IMR-90 (cell line): ENCODE measurements around the gene RPS6KA4. TPM values are rescaled to one million over a fixed set of nuclear protein-coding genes. Genes with fewer than 3 reads are reported as not detected.

Source experiments
- ATAC-seq: fragments of 200-7000 bp; cut with Tn5 transposase; 2 replicates; pipeline ENCODE4 v1.9.1; 2020; ENCODE audit warnings: low read depth, mild to moderate bottlenecking, moderate library complexity
- BruUV-seq: library from RNA; stranded (reverse); fragments of 400-500 nt; replicated peaks from 2 replicates; lab custom pipeline; 2021; lab: Mats Ljungman, UMichigan
- CTCF ChIA-PET: fragments of 300-600 bp; formaldehyde crosslinking; extraction: SDS; loops from one replicate; lab custom pipeline; 2021; ENCODE audit warnings: antibody characterized with exemption; lab: Yijun Ruan, JAX
- POLR2A ChIA-PET: fragments of 300-600 bp; sonication (Branson Sonifier 250); formaldehyde crosslinking; loops from one replicate; lab custom pipeline; 2022; ENCODE audit warnings: antibody characterized with exemption; ENCODE audit not compliant: unreplicated experiment; lab: Charles Lee
- DNase-seq: peaks from one replicate; pipeline ENCODE4 v3.0.0; 2013
- H2AFZ ChIP-seq: replicated peaks from 2 replicates; pipeline ENCODE3; 2013; ENCODE audit warnings: low read length, mild to moderate bottlenecking; ENCODE audit not compliant: poor library complexity
- H2AK5ac ChIP-seq: 2 replicates; pipeline ENCODE4 v1.6.1; 2013; ENCODE audit warnings: low read depth, low read length, inconsistent platforms
- H2AK9ac ChIP-seq: replicated peaks from 2 replicates; pipeline ENCODE3; 2013; ENCODE audit warnings: mild to moderate bottlenecking, low read depth, low read length, moderate library complexity; ENCODE audit not compliant: poor library complexity
- H2BK120ac ChIP-seq: 2 replicates; pipeline ENCODE4 v1.6.1; 2013; ENCODE audit warnings: low read depth, low read length, inconsistent platforms
- H2BK15ac ChIP-seq: 3 replicates; pipeline ENCODE4 v1.6.1; 2013; ENCODE audit warnings: low read depth, low read length, inconsistent platforms
- H2BK20ac ChIP-seq: 2 replicates; pipeline ENCODE4 v1.6.1; 2013; ENCODE audit warnings: low read depth, mild to moderate bottlenecking, inconsistent platforms, low read length, moderate library complexity
- H2BK5ac ChIP-seq: 2 replicates; pipeline ENCODE4 v1.6.1; 2013; ENCODE audit warnings: mild to moderate bottlenecking, low read depth, low read length, inconsistent platforms; ENCODE audit not compliant: poor library complexity, severe bottlenecking
- H3K14ac ChIP-seq: replicated peaks from 2 replicates; pipeline ENCODE4 v1.6.1; 2013; ENCODE audit warnings: low read depth, low read length, inconsistent platforms
- H3K18ac ChIP-seq: 2 replicates; pipeline ENCODE4 v1.6.1; 2013; ENCODE audit warnings: low read depth, low read length, control low read depth
- H3K23ac ChIP-seq: 2 replicates; pipeline ENCODE4 v1.6.1; 2013; ENCODE audit warnings: low read depth, low read length, inconsistent platforms
- H3K27ac ChIP-seq: 2 replicates; pipeline ENCODE4 v1.5.1; 2013; ENCODE audit warnings: mild to moderate bottlenecking, control low read depth, low read length; ENCODE audit not compliant: insufficient read depth
- H3K27me3 ChIP-seq: 2 replicates; pipeline ENCODE4 v1.6.1; 2013; ENCODE audit warnings: low read length; ENCODE audit not compliant: control insufficient read depth, insufficient read depth
- H3K36me3 ChIP-seq: 2 replicates; pipeline ENCODE4 v1.6.1; 2013; ENCODE audit warnings: low read length, mixed read lengths; ENCODE audit not compliant: control insufficient read depth, insufficient read depth
- H3K4ac ChIP-seq: 2 replicates; pipeline ENCODE4 v1.6.1; 2013; ENCODE audit warnings: low read depth, low read length, inconsistent platforms
- H3K4me1 ChIP-seq: 2 replicates; pipeline ENCODE4 v1.6.1; 2013; ENCODE audit warnings: low read length, mixed read lengths; ENCODE audit not compliant: control insufficient read depth, insufficient read depth
- H3K4me2 ChIP-seq: 2 replicates; pipeline ENCODE4 v1.6.1; 2013; ENCODE audit warnings: low read depth, mild to moderate bottlenecking, control low read depth, low read length, moderate library complexity
- H3K4me3 ChIP-seq: 2 replicates; pipeline ENCODE4 v1.5.1; 2013; ENCODE audit warnings: low read depth, mild to moderate bottlenecking, control low read depth, low read length, moderate library complexity; ENCODE audit not compliant: insufficient read depth
- H3K56ac ChIP-seq: 2 replicates; pipeline ENCODE4 v1.6.1; 2013; ENCODE audit warnings: low read length, inconsistent platforms; ENCODE audit not compliant: insufficient read depth; ENCODE audit errors: extremely low read depth
- H3K79me1 ChIP-seq, 2 experiments: 2 replicates each; pipeline ENCODE4 v1.6.1; 2013; ENCODE audit warnings: low read length in 2 of 2, inconsistent platforms in 1 of 2, low read depth in 1 of 2
- H3K9ac ChIP-seq: 2 replicates; pipeline ENCODE4 v1.6.1; 2013; ENCODE audit warnings: low read depth, low read length, control low read depth
- H3K9me1 ChIP-seq: 2 replicates; pipeline ENCODE4 v1.6.1; 2013; ENCODE audit warnings: low read length, inconsistent platforms; ENCODE audit not compliant: insufficient read depth
- H3K9me3 ChIP-seq: 2 replicates; pipeline ENCODE4 v1.6.1; 2013; ENCODE audit warnings: low read length; ENCODE audit not compliant: control insufficient read depth, insufficient read depth
- H4K20me1 ChIP-seq: 2 replicates; pipeline ENCODE4 v1.6.1; 2013; ENCODE audit warnings: low read length, inconsistent platforms; ENCODE audit not compliant: insufficient read depth
- H4K5ac ChIP-seq: 2 replicates; pipeline ENCODE4 v1.6.1; 2013; ENCODE audit warnings: mild to moderate bottlenecking, low read depth, low read length, control low read depth
- H4K8ac ChIP-seq, 2 experiments: 2 replicates each; pipeline ENCODE4 v1.6.1; 2013; ENCODE audit warnings: low read depth in 2 of 2, low read length in 2 of 2, control low read depth in 1 of 2, inconsistent platforms in 1 of 2
- H4K91ac ChIP-seq: 2 replicates; pipeline ENCODE4 v1.6.1; 2013; ENCODE audit warnings: low read depth, low read length, inconsistent platforms; ENCODE audit not compliant: insufficient read depth
- BHLHE40 ChIP-seq: fragments of 150-350 bp; IDR thresholded peaks from 2 replicates; pipeline ENCODE4 v1.6.1; 2016; ENCODE audit warnings: mild to moderate bottlenecking, low read depth, low read length
- ELK1 ChIP-seq: fragments of 150-350 bp; IDR thresholded peaks from 2 replicates; pipeline ENCODE4 v1.6.1; 2016; ENCODE audit warnings: low read depth, mild to moderate bottlenecking, low read length, moderate library complexity, borderline replicate concordance
- NFE2L2 ChIP-seq: fragments of 150-350 bp; IDR thresholded peaks from 2 replicates; pipeline ENCODE4 v1.6.1; 2016; ENCODE audit warnings: low read depth, mild to moderate bottlenecking, low read length
- POLR2A ChIP-seq: IDR thresholded peaks from 2 replicates; pipeline ENCODE4 v1.6.1; 2012; ENCODE audit warnings: mild to moderate bottlenecking, low read depth, low read length
- RFX5 ChIP-seq: IDR thresholded peaks from 2 replicates; pipeline ENCODE4 v1.8.0; 2012; ENCODE audit warnings: low read depth, mild to moderate bottlenecking, low read length, moderate library complexity
- WGBS, 2 experiments: methylation state at CpG; one replicate each; pipeline versions ENCODE4 v1.1.5 to v1.1.7; 2013; ENCODE audit warnings: missing lambda C conversion rate in 2 of 2; ENCODE audit not compliant: insufficient read length in 1 of 2; ENCODE audit errors: extremely low coverage in 2 of 2; 5-methylcytosine and 5-hydroxymethylcytosine counted together
- dilution Hi-C: fragments of 300-500 bp; cut with HindIII; formaldehyde crosslinking; loops from one replicate; pipeline ENCODE4 v1.14.3; 2018; ENCODE audit warnings: low sequenced_read_pairs; ENCODE audit not compliant: unreplicated experiment
- in situ Hi-C: fragments of 300-500 bp; cut with MboI; formaldehyde crosslinking; loops from 3 replicates; pipeline ENCODE4 v1.14.3; 2019; ENCODE audit warnings: low sequenced_read_pairs, inconsistent platforms, mixed read lengths
- intact Hi-C: fragments of 100-400 bp; cut with micrococcal nuclease; formaldehyde crosslinking; loops from 2 replicates; pipeline ENCODE4 v1.10.0; 2022
- polyA plus RNA-seq, 3 experiments: library from polyadenylated mRNA; depleted of rRNA; stranded (reverse); fragments of >200 nt; gene quantifications; 2 replicates each; pipeline ENCODE4 v1.2.3, GENCODE V29; 2012; ENCODE audit warnings: low replicate concordance in 1 of 3
- total RNA-seq: library from RNA; depleted of rRNA; stranded (reverse); fragments of >200 nt; gene quantifications from 2 replicates; pipeline ENCODE4 v1.2.3, GENCODE V29; 2012

Gene RPS6KA4
- total and polyA plus RNA-seq, 2 of the 4 experiments (the other 2 are of a cell fraction): 38.8 to 52.9 TPM

- no TSS peak for BruUV-seq
- in situ Hi-C loops: no loop called here
- H2BK20ac ChIP-seq: no peak overlapping the region
- 95% methylated on average over 4 of the region's 22 CpGs; no CpG with 5 or more reads in 1 of the 2 experiments for WGBS, 2 experiments
- no peak overlapping the region for H3K4me2 ChIP-seq
- no peak overlapping the region for H3K56ac ChIP-seq
- H3K79me1 ChIP-seq: 0 out of 4 replicates have a peak, but pooled peaks cover 2 to 4% of the 10 kb centered on the region in 2 experiments
- no peak overlapping the region for H3K9ac ChIP-seq
- H4K5ac ChIP-seq: no peak overlapping the region
- H3K36me3 ChIP-seq: peaks cover 31% of the 10 kb centered on the region
- H3K4me3 ChIP-seq: no peak overlapping the region
- no peak for ATAC-seq
- no peak overlapping the region for H2AK9ac ChIP-seq
- TF ChIP-seq RFX5 (no peak), NFE2L2 (no peak), POLR2A (no peak), BHLHE40 (no peak), ELK1 (no peak)
- H3K23ac ChIP-seq: no peak overlapping the region
- H4K91ac ChIP-seq: no peak overlapping the region
- no peak overlapping the region for H2AFZ ChIP-seq
- no peaks in the 10 kb centered on the region for H3K4me1 ChIP-seq
- H3K14ac ChIP-seq: no peak overlapping the region
- CTCF ChIA-PET: no interaction called here
- no peaks in the 10 kb centered on the region for H4K20me1 ChIP-seq
- no peak overlapping the region for H2BK120ac ChIP-seq
- no peak overlapping the region for H3K4ac ChIP-seq
- intact Hi-C loops: no loop called here
- H3K18ac ChIP-seq: no peak overlapping the region
- DNase-seq: no peak
- peaks cover 4% of the 10 kb centered on the region; the same call in 1 of the 2 replicates for H3K9me1 ChIP-seq
- no peak overlapping the region for H2AK5ac ChIP-seq
- POLR2A ChIA-PET: no interaction called here
- no peak overlapping the region for H4K8ac ChIP-seq
- no peak overlapping the region for H2BK15ac ChIP-seq
- dilution Hi-C loops: no loop called here
- H3K27me3 ChIP-seq: peaks cover 2% of the 10 kb centered on the region; the same call in 1 of the 2 replicates
- H3K9me3 ChIP-seq: no peaks in the 10 kb centered on the region; the same call in 1 of the 2 replicates
- no peak overlapping the region for H3K27ac ChIP-seq
- no peak overlapping the region for H2BK5ac ChIP-seq
These were observed 12.2 kb downstream of the RPS6KA4 start for GRCh38 chr11:64371201-64371600.
